ENCODE data around the gene TMC6. TPM values are rescaled to one million over a fixed set of nuclear protein-coding genes. Genes with fewer than 3 reads are reported as not detected.

Gene TMC6
- total RNA-seq, 1 experiment from 2014 or later = 97.7 TPM

GRCh38 chr17:78113804-78114785, 14.5 kb downstream of the TMC6 start:
- DNase-seq = no peak
- BruUV-seq (replicated peaks) = no TSS peak
- no peaks in the 10 kb centered on the region for H3K79me2 ChIP-seq (ENCODE audit: low read depth)
- CTCF ChIA-PET = interaction anchor here (1.1 kb wide), 1 partner anchor 137 kb away, joined by 4 read pairs; no protein-coding TSS in a partner anchor
- H3K4me1 ChIP-seq (replicated peaks; ENCODE audit: insufficient read depth) = no peaks in the 10 kb centered on the region
- no peak overlapping the region for H3K27ac ChIP-seq
- no peak overlapping the region for H2AFZ ChIP-seq
- no peak overlapping the region for H3K4me3 ChIP-seq
- H4K20me1 ChIP-seq (ENCODE audit: insufficient read depth) = no peaks in the 10 kb centered on the region
- H3K36me3 ChIP-seq (ENCODE audit: low read depth) = no peaks in the 10 kb centered on the region
- no peaks in the 10 kb centered on the region for H3K27me3 ChIP-seq (ENCODE audit: insufficient read depth, low read depth)
- TF ChIP-seq EZH2 (IDR thresholded peaks at IDR 0.05; ENCODE audit: low read depth) = no peak
- TF ChIP-seq CTCF (conservative IDR thresholded peaks at IDR 0.05) = no peak
- H3K9me2 ChIP-seq (ENCODE audit: insufficient read depth) = no peaks in the 10 kb centered on the region
- H3K4me2 ChIP-seq = no peak overlapping the region
- intact Hi-C loops (cut with micrococcal nuclease; ENCODE audit: unreplicated experiment) = loop anchor here (2.0 kb wide), 1 partner anchor 61 kb away; no protein-coding TSS in a partner anchor
- POLR2A ChIA-PET (ENCODE audit: unreplicated experiment) = no interaction called here
- no peaks in the 10 kb centered on the region for H3K9me3 ChIP-seq (ENCODE audit: insufficient read depth, low read depth)
- H3F3A ChIP-seq (ENCODE audit: insufficient read depth, low read depth) = no peaks in the 10 kb centered on the region

- no TSS peak for BruUV-seq (replicated peaks)
- DNase-seq = peak in 1 of 2 experiments; percentile 84
- Histone ChIP-seq H3K27ac (no peak overlapping the region), H3K36me3 (ENCODE audit: low read depth) (no peaks in the 10 kb centered on the region), H3K4me1 (replicated peaks; ENCODE audit: insufficient read depth) (no peaks in the 10 kb centered on the region), H3K27me3 (ENCODE audit: insufficient read depth, low read depth) (no peaks in the 10 kb centered on the region), H3K9me3 (ENCODE audit: insufficient read depth, low read depth) (no peaks in the 10 kb centered on the region), H3K79me2 (ENCODE audit: low read depth) (no peaks in the 10 kb centered on the region), H2AFZ (no peak overlapping the region), H3K4me3 (no peak overlapping the region), H3K9me2 (ENCODE audit: insufficient read depth) (no peaks in the 10 kb centered on the region), H3K4me2 (no peak overlapping the region), H4K20me1 (ENCODE audit: insufficient read depth) (no peaks in the 10 kb centered on the region), H3F3A (ENCODE audit: insufficient read depth, low read depth) (no peaks in the 10 kb centered on the region)
- TF ChIP-seq CTCF (conservative IDR thresholded peaks at IDR 0.05) = peak; percentile 92
- no peak for TF ChIP-seq EZH2 (IDR thresholded peaks at IDR 0.05; ENCODE audit: low read depth)
- CTCF ChIA-PET = interaction anchor here (1.1 kb wide), 1 partner anchor 139 kb away, joined by 4 read pairs; no protein-coding TSS in a partner anchor
- intact Hi-C loops (cut with micrococcal nuclease; ENCODE audit: unreplicated experiment) = loop anchor here (1.0 to 2.0 kb wide), 3 partner anchors 22 to 139 kb away; no protein-coding TSS in a partner anchor
- POLR2A ChIA-PET (ENCODE audit: unreplicated experiment) = no interaction called here
These were observed 15.8 kb downstream of the TMC6 start for GRCh38 chr17:78112518-78113471.
